Lung (tissue), 12 donors: ENCODE measurements around the gene LMBR1. TPM values are rescaled to one million over a fixed set of nuclear protein-coding genes. Genes with fewer than 3 reads are reported as not detected.
A peak's percentile ranks its signal among the peaks of the same experiment; 100 is the strongest.

Source experiments
- ATAC-seq: fragments of 200-7000 bp; cut with Tn5 transposase; one replicate; pipeline ENCODE4 v1.9.1; 2020; ENCODE audit warnings: moderate number of reproducible peaks; ENCODE audit not compliant: insufficient read depth, low FRiP score
- DNase-seq, 3 donors: peaks; one replicate each; pipeline ENCODE4 v3.0.0-alpha.2; 2013 to 2017
- H3K27ac ChIP-seq, 2 donors: one replicate each; pipeline ENCODE4 v1.5.1; 2013; ENCODE audit warnings: mild to moderate bottlenecking in 2 of 2, moderate library complexity in 2 of 2, control low read depth in 1 of 2, inconsistent platforms in 1 of 2, low read depth in 1 of 2, low read length in 1 of 2
- H3K27me3 ChIP-seq, 3 donors: one replicate each; pipeline ENCODE4 v1.5.1; 2013; ENCODE audit warnings: low read length in 2 of 3; ENCODE audit not compliant: control insufficient read depth in 3 of 3, insufficient read depth in 3 of 3
- H3K36me3 ChIP-seq, 4 donors: one replicate each; pipeline ENCODE4 v1.5.1; 2013; ENCODE audit warnings: low read length in 4 of 4, mild to moderate bottlenecking in 1 of 4, moderate library complexity in 1 of 4; ENCODE audit not compliant: control insufficient read depth in 4 of 4, insufficient read depth in 4 of 4
- H3K4me1 ChIP-seq, 5 donors: one replicate each; pipeline ENCODE4 v1.5.1; 2013; ENCODE audit warnings: low read length in 5 of 5, mild to moderate bottlenecking in 2 of 5, moderate library complexity in 1 of 5; ENCODE audit not compliant: control insufficient read depth in 5 of 5, insufficient read depth in 5 of 5
- H3K4me3 ChIP-seq: one replicate; pipeline ENCODE4 v1.5.1; 2013; ENCODE audit warnings: mild to moderate bottlenecking, control low read depth, moderate library complexity
- H3K9ac ChIP-seq, 2 donors: one replicate each; pipeline ENCODE4 v1.5.1; 2013; ENCODE audit warnings: low read length in 2 of 2, control low read depth in 1 of 2; ENCODE audit not compliant: insufficient read depth in 1 of 2
- H3K9me3 ChIP-seq, 4 donors: one replicate each; pipeline ENCODE4 v1.5.1; 2013; ENCODE audit warnings: low read length in 3 of 4, mild to moderate bottlenecking in 1 of 4, moderate library complexity in 1 of 4; ENCODE audit not compliant: control insufficient read depth in 4 of 4, insufficient read depth in 3 of 4
- WGBS, 2 donors: extraction: QIAGEN DNeasy Blood & Tissue Kit; methylation state at CpG; one replicate each; pipeline ENCODE4 v1.1.7; 2013; 5-methylcytosine and 5-hydroxymethylcytosine counted together
- polyA plus RNA-seq, 2 donors: library from polyadenylated mRNA; stranded (reverse); fragments of 200-250 nt; gene quantifications; one replicate each; pipeline ENCODE4 v1.2.1, GENCODE V29; 2013
- total RNA-seq, 2 donors: library from RNA; depleted of rRNA in 1 of 2; stranded (reverse); fragments of >200 nt in 1 of 2; gene quantifications; one replicate each; pipeline ENCODE4 v1.2.1, GENCODE V29; 2014 to 2021
- TF ChIP-seq, protein P1 (sequence below): IDR thresholded peaks from 2 replicates; pipeline ENCODE4 v1.5.1; 2012; ENCODE audit warnings: mild to moderate bottlenecking; ENCODE audit errors: control extremely low read depth, extremely low read depth
- donor health status: control.
- donor health status: control.
- donor health status: Bipolar disorder and iron deficiency.
- donor health status: healthy.
- donor health status: DM: yes; HTN: yes; CAD: no.

The LMBR1 gene
- total and polyA plus RNA-seq, 4 donors = 9.7 to 119 (median 45.0) TPM

DNA sequence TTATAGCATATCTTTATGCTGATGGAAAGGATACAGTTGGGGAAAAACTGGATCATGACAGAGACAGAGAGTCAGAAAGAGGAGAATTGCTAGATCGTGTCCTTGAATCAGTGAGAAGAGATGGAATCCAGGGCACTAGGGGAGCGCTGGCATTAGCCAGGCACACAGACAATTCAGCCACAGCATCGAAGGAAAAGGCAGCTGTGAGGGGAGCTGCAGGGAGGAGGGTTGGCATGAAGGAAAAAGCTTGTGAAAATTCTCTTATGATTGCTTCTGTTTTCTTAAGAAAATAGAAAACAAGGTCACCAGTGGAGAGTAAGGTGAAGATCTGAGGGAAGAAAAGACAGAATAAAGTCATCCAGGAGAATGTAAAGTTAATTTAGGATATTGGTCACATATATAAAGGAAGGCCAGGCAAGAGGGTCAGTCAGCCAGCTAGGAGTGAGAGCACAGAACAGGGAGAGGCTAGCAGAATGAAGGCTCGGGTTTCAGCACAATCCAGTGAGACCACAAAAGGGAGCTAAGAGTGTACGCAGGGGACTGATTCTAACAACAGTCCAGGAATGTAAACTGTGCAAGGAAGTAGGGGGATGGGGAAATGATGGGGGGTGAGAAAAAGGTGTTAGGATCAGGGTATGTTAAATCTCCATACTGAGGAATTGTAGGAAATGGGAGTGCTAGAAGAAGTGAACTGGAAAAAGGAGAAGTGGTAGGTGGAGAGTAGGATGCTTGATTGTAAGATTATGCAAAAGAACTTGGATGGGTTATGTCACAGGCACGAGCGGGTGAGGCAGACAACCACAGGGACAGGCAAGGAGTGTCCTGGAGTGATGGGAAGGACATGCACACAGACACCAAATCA, 140.4 kb downstream of the LMBR1 start:
- Histone ChIP-seq H3K9ac (no peak overlapping the region), H3K36me3 (peaks cover 0 to 5% (median 2%) of the 10 kb centered on the region in 4 donors), H3K4me3 (no peak overlapping the region), H3K27me3 (no peaks in the 10 kb centered on the region), H3K4me1 (peaks cover 0 to 10% (median 0%) of the 10 kb centered on the region in 5 donors), H3K27ac (no peak overlapping the region), H3K9me3 (no peaks in the 10 kb centered on the region)
- no peak for ATAC-seq
- TF ChIP-seq, protein P1, sequence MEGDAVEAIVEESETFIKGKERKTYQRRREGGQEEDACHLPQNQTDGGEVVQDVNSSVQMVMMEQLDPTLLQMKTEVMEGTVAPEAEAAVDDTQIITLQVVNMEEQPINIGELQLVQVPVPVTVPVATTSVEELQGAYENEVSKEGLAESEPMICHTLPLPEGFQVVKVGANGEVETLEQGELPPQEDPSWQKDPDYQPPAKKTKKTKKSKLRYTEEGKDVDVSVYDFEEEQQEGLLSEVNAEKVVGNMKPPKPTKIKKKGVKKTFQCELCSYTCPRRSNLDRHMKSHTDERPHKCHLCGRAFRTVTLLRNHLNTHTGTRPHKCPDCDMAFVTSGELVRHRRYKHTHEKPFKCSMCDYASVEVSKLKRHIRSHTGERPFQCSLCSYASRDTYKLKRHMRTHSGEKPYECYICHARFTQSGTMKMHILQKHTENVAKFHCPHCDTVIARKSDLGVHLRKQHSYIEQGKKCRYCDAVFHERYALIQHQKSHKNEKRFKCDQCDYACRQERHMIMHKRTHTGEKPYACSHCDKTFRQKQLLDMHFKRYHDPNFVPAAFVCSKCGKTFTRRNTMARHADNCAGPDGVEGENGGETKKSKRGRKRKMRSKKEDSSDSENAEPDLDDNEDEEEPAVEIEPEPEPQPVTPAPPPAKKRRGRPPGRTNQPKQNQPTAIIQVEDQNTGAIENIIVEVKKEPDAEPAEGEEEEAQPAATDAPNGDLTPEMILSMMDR = no peak
- WGBS, 2 donors = 78% methylated on average over 7 of the region's 7 CpGs
- peak in 2 of 3 donors; percentile 50 to 59 for DNase-seq

DNA sequence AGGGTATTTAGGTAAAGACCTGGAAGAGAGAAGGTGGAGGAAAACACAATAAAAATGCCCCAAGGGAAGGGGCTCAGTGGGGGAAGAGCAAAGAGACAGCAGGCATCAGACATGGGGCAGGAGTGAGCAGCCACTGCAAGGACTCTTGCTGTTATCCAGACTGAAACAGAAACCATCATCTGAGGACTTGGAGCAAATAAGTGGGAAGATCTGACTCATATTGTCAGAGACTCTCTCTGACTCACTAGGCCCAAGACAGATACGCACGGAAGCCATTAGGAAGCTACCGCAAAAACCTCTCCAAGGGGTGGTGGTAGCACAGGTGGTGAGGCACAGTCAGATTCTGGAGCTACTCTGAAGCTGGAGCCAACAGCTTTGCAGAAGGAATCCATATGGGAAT, 141.7 kb downstream of the LMBR1 start:
- Histone ChIP-seq H3K4me3 (no peak overlapping the region), H3K36me3 (peaks cover 0 to 5% (median 2%) of the 10 kb centered on the region in 4 donors), H3K27me3 (no peaks in the 10 kb centered on the region), H3K4me1 (peaks cover 0 to 15% (median 0%) of the 10 kb centered on the region in 5 donors), H3K9me3 (no peaks in the 10 kb centered on the region), H3K9ac (no peak overlapping the region), H3K27ac (no peak overlapping the region)
- no peak for ATAC-seq
- TF ChIP-seq, protein P1 = no peak
- DNase-seq = no peak
- WGBS, 2 donors = 90 to 95% methylated on average over 3 of the region's 3 CpGs

DNA sequence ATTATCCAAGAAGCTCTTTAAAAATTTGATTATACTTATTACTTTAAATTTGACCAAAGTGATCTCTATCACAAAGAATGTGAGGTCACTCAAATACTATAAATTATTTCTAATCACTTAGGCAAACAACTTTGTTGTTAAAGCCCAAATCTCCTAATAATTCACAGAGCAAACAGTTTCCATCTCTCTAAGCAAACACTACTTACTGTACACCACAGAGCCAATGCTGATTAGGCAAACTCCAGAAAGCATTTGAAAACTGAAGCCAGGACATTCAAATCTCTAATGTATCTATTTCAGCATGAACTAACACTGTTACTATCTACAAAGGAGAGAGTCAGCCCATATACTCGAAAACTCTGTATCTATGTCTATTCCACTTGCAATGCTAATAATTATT, 145.3 kb downstream of the LMBR1 start:
- WGBS, 2 donors = 72 to 89% methylated on average over 1 of the region's 1 CpG
- ATAC-seq = no peak
- peak in 2 of 3 donors; percentile 18 to 58 for DNase-seq

More for the DNA sequence above, 145.3 kb downstream of the LMBR1 start:
- no peak overlapping the region for H3K27ac ChIP-seq
- no peak overlapping the region for H3K9ac ChIP-seq
- no peaks in the 10 kb centered on the region for H3K9me3 ChIP-seq
- TF ChIP-seq, protein P1 = no peak
- no peaks in the 10 kb centered on the region for H3K36me3 ChIP-seq
- H3K4me1 ChIP-seq = peaks cover 0 to 11% (median 0%) of the 10 kb centered on the region in 5 donors
- no peaks in the 10 kb centered on the region for H3K27me3 ChIP-seq
- H3K4me3 ChIP-seq = no peak overlapping the region
